ENCODE measurements around the gene LRP1B.

The LRP1B gene

GRCh38 chr2:141766225-141766624 is 364.6 kb downstream of the LRP1B start:
- no peak for TF ChIP-seq POLR2AphosphoS5 (IDR thresholded peaks at IDR 0.05; ENCODE audit: low read depth, low read length)
- no peak for TF ChIP-seq TAF1 (IDR thresholded peaks at IDR 0.05; ENCODE audit: borderline replicate concordance, insufficient read depth, low read length)
- TF ChIP-seq REST (IDR thresholded peaks at IDR 0.05; ENCODE audit: insufficient read depth in 1 of 2, low read depth in 2 of 2, low read length in 2 of 2): no peak
- TF ChIP-seq FOXP2 (optimal IDR thresholded peaks at IDR 0.05; ENCODE audit: borderline replicate concordance, extremely low read depth, extremely low read length, insufficient read depth): no peak
- no peak for TF ChIP-seq SIN3A (IDR thresholded peaks at IDR 0.05; ENCODE audit: borderline replicate concordance, insufficient read depth, low read length)

- TF ChIP-seq FOXP2 (optimal IDR thresholded peaks at IDR 0.05; ENCODE audit: borderline replicate concordance, extremely low read depth, extremely low read length, insufficient read depth): no peak
- TF ChIP-seq SIN3A (IDR thresholded peaks at IDR 0.05; ENCODE audit: borderline replicate concordance, insufficient read depth, low read length): no peak
- TF ChIP-seq POLR2AphosphoS5 (IDR thresholded peaks at IDR 0.05; ENCODE audit: low read depth, low read length): no peak
- TF ChIP-seq REST (IDR thresholded peaks at IDR 0.05; ENCODE audit: insufficient read depth in 1 of 2, low read depth in 2 of 2, low read length in 2 of 2): no peak
- TF ChIP-seq TAF1 (IDR thresholded peaks at IDR 0.05; ENCODE audit: borderline replicate concordance, insufficient read depth, low read length): no peak
These were observed 382.2 kb downstream of the LRP1B start for GRCh38 chr2:141748616-141749015.

GRCh38 chr2:141741652-141742051 is 389.2 kb downstream of the LRP1B start:
- TF ChIP-seq TAF1 (IDR thresholded peaks at IDR 0.05; ENCODE audit: borderline replicate concordance, insufficient read depth, low read length): no peak
- no peak for TF ChIP-seq FOXP2 (optimal IDR thresholded peaks at IDR 0.05; ENCODE audit: borderline replicate concordance, extremely low read depth, extremely low read length, insufficient read depth)

GRCh38 chr2:141737492-141738255 is 393.1 kb downstream of the LRP1B start:
- TF ChIP-seq POLR2AphosphoS5 (IDR thresholded peaks at IDR 0.05; ENCODE audit: low read depth, low read length) (no peak), SIN3A (IDR thresholded peaks at IDR 0.05; ENCODE audit: borderline replicate concordance, insufficient read depth, low read length) (no peak), REST (IDR thresholded peaks at IDR 0.05; ENCODE audit: insufficient read depth in 1 of 2, low read depth in 2 of 2, low read length in 2 of 2) (no peak), TAF1 (IDR thresholded peaks at IDR 0.05; ENCODE audit: borderline replicate concordance, insufficient read depth, low read length) (no peak), FOXP2 (optimal IDR thresholded peaks at IDR 0.05; ENCODE audit: borderline replicate concordance, extremely low read depth, extremely low read length, insufficient read depth) (no peak)

GRCh38 chr2:141736466-141736865 is 394.4 kb downstream of the LRP1B start:
- TF ChIP-seq FOXP2 (optimal IDR thresholded peaks at IDR 0.05; ENCODE audit: borderline replicate concordance, extremely low read depth, extremely low read length, insufficient read depth) (no peak), POLR2AphosphoS5 (IDR thresholded peaks at IDR 0.05; ENCODE audit: low read depth, low read length) (no peak), REST (IDR thresholded peaks at IDR 0.05; ENCODE audit: insufficient read depth in 1 of 2, low read depth in 2 of 2, low read length in 2 of 2) (no peak), SIN3A (IDR thresholded peaks at IDR 0.05; ENCODE audit: borderline replicate concordance, insufficient read depth, low read length) (no peak), TAF1 (IDR thresholded peaks at IDR 0.05; ENCODE audit: borderline replicate concordance, insufficient read depth, low read length) (no peak)

Measured in PFSK-1 (cell line).